ENCODE data around the gene MEGF11.

Gene MEGF11

DNA sequence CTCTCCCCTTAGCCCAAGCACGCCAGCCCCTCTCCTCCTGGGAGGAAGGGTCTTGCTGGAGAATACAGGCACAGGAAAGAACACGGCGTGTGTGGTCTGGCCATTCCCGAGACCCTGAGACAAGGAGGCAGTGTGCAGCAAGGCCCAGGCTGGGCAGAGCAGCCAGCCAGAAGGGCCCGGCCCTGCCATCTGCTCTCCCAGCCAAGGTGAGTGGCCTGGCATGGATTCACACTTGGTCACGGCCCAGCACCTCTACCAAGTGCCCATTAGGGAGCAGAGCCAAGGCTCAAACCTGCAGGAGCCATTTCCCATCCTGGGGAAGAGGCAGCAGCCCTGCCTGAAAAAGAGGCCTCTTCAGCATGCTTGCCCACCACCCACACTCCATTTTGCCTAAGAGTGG lies 28.6 kb downstream of the MEGF11 start:
- TF ChIP-seq ZNF274 (IDR thresholded peaks at IDR 0.05; ENCODE audit: low read depth, low read length), result no peak

GRCh38 chr15:66222273-66223198 lies 31.0 kb downstream of the MEGF11 start:
- no peak for TF ChIP-seq ZNF274 (IDR thresholded peaks at IDR 0.05; ENCODE audit: low read depth, low read length)
- H3K4me3 ChIP-seq (ENCODE audit: low read length), result no peak overlapping the region

More for the DNA sequence above, 28.6 kb downstream of the MEGF11 start:
- H3K4me3 ChIP-seq (ENCODE audit: low read length), result no peak overlapping the region

GRCh38 chr15:66221126-66221525 lies 32.4 kb downstream of the MEGF11 start:
- TF ChIP-seq ZNF274 (IDR thresholded peaks at IDR 0.05; ENCODE audit: low read depth, low read length), result no peak
- no peak overlapping the region for H3K4me3 ChIP-seq (ENCODE audit: low read length)

DNA sequence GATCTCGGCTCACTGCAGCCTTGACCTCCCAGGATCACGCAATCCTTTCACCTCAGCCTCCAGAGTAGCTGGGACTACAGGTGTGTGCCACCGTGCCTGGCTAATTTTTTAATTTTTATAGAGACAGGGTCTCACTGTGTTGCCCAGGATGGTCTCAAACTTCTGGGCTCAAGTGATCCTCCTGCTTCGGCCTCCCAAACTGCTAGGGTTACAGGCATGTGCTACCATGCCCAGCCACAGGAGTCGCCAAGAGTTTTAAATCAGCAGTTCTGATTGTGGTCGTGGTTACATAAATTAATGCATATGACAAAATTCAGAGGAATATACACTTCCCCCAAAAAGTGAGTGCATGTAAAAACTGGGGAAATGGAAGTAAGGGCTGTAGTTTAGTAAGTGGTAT lies 32.9 kb downstream of the MEGF11 start:
- TF ChIP-seq ZNF274 (IDR thresholded peaks at IDR 0.05; ENCODE audit: low read depth, low read length), result no peak
- no peak overlapping the region for H3K4me3 ChIP-seq (ENCODE audit: low read length)

- no peak overlapping the region for H3K4me3 ChIP-seq (ENCODE audit: low read length)
- TF ChIP-seq ZNF274 (IDR thresholded peaks at IDR 0.05; ENCODE audit: low read depth, low read length), result no peak
Observed at GRCh38 chr15:66219339-66219738, 34.2 kb downstream of the MEGF11 start.

DNA sequence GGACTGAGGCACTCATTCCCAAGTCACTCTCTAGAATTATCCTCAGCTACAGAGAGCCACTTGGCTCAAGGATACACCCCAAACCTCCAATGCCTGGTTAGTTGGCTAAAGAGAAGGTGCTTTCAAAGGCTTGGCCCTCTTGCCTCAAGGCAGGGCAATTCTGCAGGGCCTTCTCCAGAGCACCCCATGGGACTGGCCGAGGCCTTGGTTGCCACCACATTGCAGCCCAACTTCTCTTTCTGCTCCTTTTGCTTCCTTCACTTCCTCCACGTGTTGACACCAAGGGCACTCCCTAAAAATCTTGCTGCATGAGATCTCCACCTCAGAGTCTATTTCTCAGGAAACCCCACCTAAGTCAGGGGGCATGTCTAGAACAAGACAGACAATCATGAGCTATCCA lies 36.7 kb downstream of the MEGF11 start:
- no peak for TF ChIP-seq ZNF274 (IDR thresholded peaks at IDR 0.05; ENCODE audit: low read depth, low read length)
- H3K4me3 ChIP-seq (ENCODE audit: low read length), result no peak overlapping the region

DNA sequence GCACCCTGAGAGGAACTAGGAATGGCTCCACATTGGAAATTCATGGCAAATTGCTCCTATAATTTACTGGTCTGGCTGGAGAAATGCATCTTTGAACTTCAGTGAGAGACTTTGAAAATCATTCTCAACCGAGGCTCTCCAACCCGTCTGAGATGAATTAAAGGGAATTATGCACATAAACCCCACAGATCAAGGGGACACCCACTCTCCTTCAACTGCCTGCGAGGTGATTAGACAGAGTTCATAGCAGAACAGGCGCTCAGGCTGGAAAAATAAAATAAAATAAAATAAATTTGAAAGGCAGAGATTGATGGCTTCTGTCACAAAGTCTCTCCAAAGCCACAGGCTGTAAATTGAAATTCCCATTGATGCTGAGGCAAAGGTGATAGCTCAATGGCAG lies 37.7 kb downstream of the MEGF11 start:
- no peak overlapping the region for H3K4me3 ChIP-seq (ENCODE audit: low read length)
- no peak for TF ChIP-seq ZNF274 (IDR thresholded peaks at IDR 0.05; ENCODE audit: low read depth, low read length)

GRCh38 chr15:66214246-66214645 lies 39.3 kb downstream of the MEGF11 start:
- TF ChIP-seq ZNF274 (IDR thresholded peaks at IDR 0.05; ENCODE audit: low read depth, low read length), result no peak
- H3K4me3 ChIP-seq (ENCODE audit: low read length), result no peak overlapping the region

- no peak overlapping the region for H3K4me3 ChIP-seq (ENCODE audit: low read length)
- TF ChIP-seq ZNF274 (IDR thresholded peaks at IDR 0.05; ENCODE audit: low read depth, low read length), result no peak
Observed at GRCh38 chr15:66212563-66212921, 41.0 kb downstream of the MEGF11 start.

DNA sequence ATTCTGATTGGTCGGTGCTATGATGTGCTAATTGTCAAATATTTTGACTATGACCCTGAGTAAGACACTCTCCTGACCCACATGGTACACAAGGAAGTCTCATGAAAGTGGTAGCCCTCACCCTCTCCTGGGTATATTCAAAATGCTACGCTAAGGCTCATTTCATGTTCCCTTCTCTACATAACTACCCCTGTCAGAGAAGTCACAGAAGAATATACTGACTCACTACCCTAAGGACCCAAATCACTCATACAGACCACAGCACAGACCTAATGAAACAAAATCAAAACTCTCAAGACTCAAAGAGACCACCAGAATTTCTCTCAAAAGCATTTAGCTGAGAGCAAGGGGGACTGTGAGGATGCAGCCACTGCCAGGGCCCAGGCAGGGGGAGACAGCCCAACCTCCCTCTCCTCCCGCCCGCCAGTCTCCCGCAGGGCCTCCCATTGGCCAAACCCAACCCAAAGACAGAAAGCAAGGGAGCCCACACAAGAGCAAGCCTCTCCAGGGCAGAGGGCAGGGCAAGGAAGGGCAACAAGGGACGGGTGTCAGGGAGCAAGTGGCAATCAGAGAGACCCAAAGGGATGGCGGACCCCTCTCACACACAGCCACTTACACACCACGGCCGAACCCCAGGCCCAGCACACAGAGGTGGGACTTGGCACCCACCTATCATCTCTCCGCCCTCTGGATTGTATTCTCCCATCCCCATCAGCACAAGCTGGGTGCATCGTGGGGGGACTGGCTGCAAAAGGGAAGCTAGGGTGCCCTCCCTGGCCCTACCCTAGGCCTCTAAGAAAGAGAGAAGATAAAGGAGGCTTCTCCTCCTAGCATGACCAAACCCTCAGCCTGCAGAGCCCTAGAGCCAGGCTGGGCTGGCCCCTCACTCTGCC lies 41.6 kb downstream of the MEGF11 start:
- no peak for TF ChIP-seq ZNF274 (IDR thresholded peaks at IDR 0.05; ENCODE audit: low read depth, low read length)
- no peak overlapping the region for H3K4me3 ChIP-seq (ENCODE audit: low read length)

DNA sequence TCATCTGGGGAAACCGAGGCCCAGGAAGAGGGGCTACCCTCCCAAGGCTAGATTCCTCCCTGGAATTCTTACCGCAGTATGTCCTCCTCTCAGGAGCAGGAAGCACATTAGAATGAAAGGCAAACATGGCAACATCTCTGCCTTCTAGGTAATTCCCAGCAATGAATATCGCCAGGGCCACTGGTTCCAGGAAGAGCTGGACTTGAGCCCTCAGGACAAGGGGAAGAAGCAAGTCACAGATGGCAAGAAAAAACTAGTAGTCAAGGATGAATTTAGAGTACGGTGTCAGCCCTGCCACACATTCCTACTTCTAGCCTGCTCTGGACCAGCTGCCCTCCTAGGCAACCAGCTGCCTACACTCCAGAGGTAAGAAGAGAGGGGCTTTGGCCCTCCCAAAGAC lies 42.9 kb downstream of the MEGF11 start:
- TF ChIP-seq ZNF274 (IDR thresholded peaks at IDR 0.05; ENCODE audit: low read depth, low read length), result no peak
- no peak overlapping the region for H3K4me3 ChIP-seq (ENCODE audit: low read length)

GRCh38 chr15:66198757-66199156 lies 54.8 kb downstream of the MEGF11 start:
- H3K4me3 ChIP-seq (ENCODE audit: low read length), result no peak overlapping the region
- TF ChIP-seq ZNF274 (IDR thresholded peaks at IDR 0.05; ENCODE audit: low read depth, low read length), result no peak

DNA sequence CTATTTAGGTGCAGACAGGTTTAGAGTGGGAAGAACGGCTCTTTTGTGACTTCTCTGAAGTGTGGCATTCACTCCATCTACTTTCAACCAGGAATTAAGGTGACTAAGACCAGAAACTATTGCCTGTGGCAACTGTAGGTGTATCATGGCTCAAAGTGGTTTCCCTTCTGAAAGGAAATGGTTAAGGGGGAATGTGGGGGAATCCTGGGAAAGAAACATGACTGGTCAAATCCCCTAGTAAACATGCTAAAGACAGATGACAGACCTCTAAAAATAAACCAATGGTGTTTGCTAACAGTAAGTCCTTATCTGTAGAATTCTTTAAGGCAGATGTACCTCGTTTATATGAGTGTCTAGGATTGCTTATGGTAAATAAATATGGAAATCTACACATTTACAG lies 56.9 kb downstream of the MEGF11 start:
- no peak for TF ChIP-seq ZNF274 (IDR thresholded peaks at IDR 0.05; ENCODE audit: low read depth, low read length)
- no peak overlapping the region for H3K4me3 ChIP-seq (ENCODE audit: low read length)

DNA sequence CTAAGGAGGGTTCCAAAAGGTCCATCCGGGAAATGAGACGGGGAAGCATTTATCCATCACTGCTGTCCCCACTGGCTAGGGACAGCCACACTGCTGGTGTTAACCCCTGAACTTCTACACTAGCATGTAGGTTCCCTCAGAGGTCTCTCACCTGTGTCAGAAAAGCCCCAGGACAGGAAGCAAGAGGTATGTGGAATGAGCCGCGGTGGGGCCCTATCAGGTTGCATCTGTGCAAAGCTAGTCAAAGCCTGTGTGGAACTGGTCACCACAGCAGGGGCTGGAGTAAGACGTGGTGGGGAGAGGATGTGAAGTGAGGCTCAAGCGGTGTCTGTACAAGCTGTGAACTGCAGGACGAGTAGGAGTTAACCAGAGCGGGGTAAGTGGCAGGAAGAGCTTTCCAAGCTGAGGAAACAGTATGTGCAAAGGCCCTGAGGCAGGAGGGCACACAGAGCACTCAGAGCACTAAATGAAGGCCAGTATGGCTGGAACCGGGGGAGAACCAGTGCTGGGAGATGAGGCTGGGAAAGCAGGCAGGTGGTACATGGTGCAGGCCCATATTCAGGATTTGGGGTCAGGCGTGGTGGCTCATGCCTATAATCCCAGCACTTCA lies 57.8 kb downstream of the MEGF11 start:
- no peak for TF ChIP-seq ZNF274 (IDR thresholded peaks at IDR 0.05; ENCODE audit: low read depth, low read length)
- H3K4me3 ChIP-seq (ENCODE audit: low read length), result no peak overlapping the region

All from GM08714 (cell line).